SK-N-SH (cell line): Measurements from ENCODE around the gene DRG1. TPM values are rescaled to one million over a fixed set of nuclear protein-coding genes. Genes with fewer than 3 reads are reported as not detected.

Experiments used
- CTCF ChIA-PET: fragments of 300-600, 350-600 bp; formaldehyde crosslinking; extraction: SDS; loops from one replicate; lab custom pipeline; 2021; lab: Yijun Ruan, JAX
- POLR2A ChIA-PET: fragments of 350-600 bp; sonication (Branson Sonifier 250); formaldehyde crosslinking; extraction: SDS; loops from one replicate; lab custom pipeline; 2020; ENCODE audit warnings: antibody characterized with exemption, inconsistent platforms; lab: Yijun Ruan, JAX
- DNase-seq: peaks from one replicate; pipeline ENCODE4 v3.0.0; 2012
- H2AFZ ChIP-seq: fragments of 200-600 bp; sonication (generic); 2 replicates; pipeline ENCODE4 v1.8.1; 2016; ENCODE audit warnings: antibody characterized with exemption, mild to moderate bottlenecking, low read depth
- H3F3A ChIP-seq: fragments of 200-600 bp; sonication (generic); replicated peaks from 2 replicates; pipeline ENCODE3; 2016; ENCODE audit warnings: antibody characterized with exemption, mild to moderate bottlenecking; ENCODE audit not compliant: insufficient read depth
- H3K27ac ChIP-seq, 2 experiments: fragments of 200-500 bp in 1 of 2; fragments of 200-600 bp in 1 of 2; sonication (Bioruptor generic) in 1 of 2; sonication (generic), shearing (Covaris generic) in 1 of 2; 2 replicates each; pipeline versions ENCODE4 v1.5.1 to v1.6.1; 2014 to 2016; ENCODE audit warnings: low read depth in 2 of 2, inconsistent platforms in 1 of 2, low read length in 1 of 2, mild to moderate bottlenecking in 1 of 2, mixed read lengths in 1 of 2
- H3K27me3 ChIP-seq: fragments of 200-600 bp; sonication (generic), shearing (Covaris generic); 2 replicates; pipeline ENCODE4 v1.6.1; 2016; ENCODE audit warnings: mixed run types; ENCODE audit not compliant: insufficient read depth
- H3K36me3 ChIP-seq, 2 experiments: fragments of 200-500 bp in 1 of 2; fragments of 200-600 bp in 1 of 2; sonication (Bioruptor generic) in 1 of 2; sonication (generic) in 1 of 2; replicated peaks in 1 of 2; 2 replicates each; pipeline versions ENCODE3 to v1.5.1; 2014 to 2016; ENCODE audit warnings: low read length in 1 of 2, mild to moderate bottlenecking in 1 of 2; ENCODE audit not compliant: insufficient read depth in 2 of 2, control insufficient read depth in 1 of 2
- H3K4me1 ChIP-seq, 2 experiments: fragments of 200-500 bp in 1 of 2; fragments of 200-600 bp in 1 of 2; sonication (Bioruptor generic) in 1 of 2; sonication (generic), shearing (Covaris generic) in 1 of 2; 2 replicates each; pipeline versions ENCODE4 v1.5.1 to v1.6.1; 2014 to 2016; ENCODE audit warnings: low read depth in 1 of 2, low read length in 1 of 2, mixed run types in 1 of 2; ENCODE audit not compliant: insufficient read depth in 2 of 2, control insufficient read depth in 1 of 2
- H3K4me2 ChIP-seq: fragments of 200-600 bp; sonication (generic), shearing (Covaris generic); 2 replicates; pipeline ENCODE4 v1.6.1; 2017; ENCODE audit warnings: mixed run types
- H3K4me3 ChIP-seq, 2 experiments: fragments of 200-500 bp in 1 of 2; fragments of 200-600 bp in 1 of 2; sonication (Bioruptor generic) in 1 of 2; sonication (generic), shearing (Covaris generic) in 1 of 2; 2 replicates each; pipeline versions ENCODE4 v1.5.1 to v1.8.1; 2014 to 2016; ENCODE audit warnings: low read depth in 2 of 2, inconsistent platforms in 1 of 2, low read length in 1 of 2, mild to moderate bottlenecking in 1 of 2, mixed read lengths in 1 of 2, moderate library complexity in 1 of 2
- H3K79me2 ChIP-seq: fragments of 200-600 bp; sonication (generic); 2 replicates; pipeline ENCODE4 v1.8.1; 2017; ENCODE audit warnings: mild to moderate bottlenecking; ENCODE audit not compliant: insufficient read depth
- H3K9ac ChIP-seq: fragments of 200-600 bp; sonication (generic); 2 replicates; pipeline ENCODE4 v1.6.1; 2017; ENCODE audit warnings: mixed run types
- H3K9me2 ChIP-seq: fragments of 200-600 bp; sonication (generic); 2 replicates; pipeline ENCODE4 v1.6.1; 2017; ENCODE audit warnings: mixed run types
- H3K9me3 ChIP-seq: fragments of 200-600 bp; sonication (generic); 2 replicates; pipeline ENCODE4 v1.6.1; 2017; ENCODE audit warnings: mixed run types, mild to moderate bottlenecking, moderate library complexity
- H4K20me1 ChIP-seq: fragments of 200-600 bp; sonication (generic); 2 replicates; pipeline ENCODE4 v1.6.1; 2017; ENCODE audit warnings: mild to moderate bottlenecking, mixed run types; ENCODE audit not compliant: insufficient read depth
- ELF1 ChIP-seq: IDR thresholded peaks from 2 replicates; pipeline ENCODE4 v1.4.0; 2012
- GATA2 ChIP-seq: sonication (generic); formaldehyde crosslinking; IDR thresholded peaks from 2 replicates; pipeline ENCODE4 v1.5.0; 2020; ENCODE audit warnings: mild to moderate bottlenecking, missing genetic modification reagents
- IRF3 ChIP-seq: fragments of 150-350 bp; IDR thresholded peaks from 2 replicates; pipeline ENCODE4 v1.6.1; 2016; ENCODE audit warnings: mild to moderate bottlenecking, low read depth, low read length
- MAX ChIP-seq: IDR thresholded peaks from 2 replicates; pipeline ENCODE4 v1.4.0; 2012; ENCODE audit warnings: low read depth
- MXI1 ChIP-seq: IDR thresholded peaks from 2 replicates; pipeline ENCODE4 v1.6.1; 2012; ENCODE audit warnings: mild to moderate bottlenecking, low read depth, low read length, improper control_type of control experiment
- NFIC ChIP-seq: IDR thresholded peaks from 2 replicates; pipeline ENCODE4 v1.4.0; 2012; ENCODE audit warnings: borderline replicate concordance
- RCOR1 ChIP-seq: fragments of 150-350 bp; IDR thresholded peaks from 2 replicates; pipeline ENCODE4 v1.6.1; 2017; ENCODE audit warnings: antibody characterized with exemption, low read length
- SIN3A ChIP-seq: IDR thresholded peaks from 2 replicates; pipeline ENCODE4 v1.6.1; 2012; ENCODE audit warnings: low read depth, mild to moderate bottlenecking, low read length, moderate library complexity, borderline replicate concordance
- TAF1 ChIP-seq: IDR thresholded peaks from 2 replicates; pipeline ENCODE4 v1.6.1; 2012; ENCODE audit warnings: low read depth, mild to moderate bottlenecking, low read length, moderate library complexity, borderline replicate concordance
- TCF12 ChIP-seq: IDR thresholded peaks from 2 replicates; pipeline ENCODE4 v1.4.0; 2012
- USF1 ChIP-seq: IDR thresholded peaks from 2 replicates; pipeline ENCODE4 v1.4.0; 2012; ENCODE audit warnings: low read depth, borderline replicate concordance
- WGBS: methylation state at CpG from one replicate; pipeline ENCODE4 v1.1.6; 2017; ENCODE audit warnings: low lambda C conversion rate; 5-methylcytosine and 5-hydroxymethylcytosine counted together
- polyA plus RNA-seq, 3 experiments: library from polyadenylated mRNA; depleted of rRNA; stranded (reverse); fragments of >200 nt; gene quantifications; 2 replicates each; pipeline ENCODE4 v1.2.3, GENCODE V29; 2012

DRG1 gene
- polyA plus RNA-seq, 1 of the 3 experiments (the other 2 are of a cell fraction): 56.3 TPM

- Histone ChIP-seq H3K9ac (no peak overlapping the region), H3K4me3 (no peak overlapping the region), H3K36me3 (no peaks in the 10 kb centered on the region), H3K79me2 (no peaks in the 10 kb centered on the region), H3K9me2 (no peaks in the 10 kb centered on the region), H3F3A (peaks cover 12% of the 10 kb centered on the region)
- 95% methylated on average over 2 of the region's 2 CpGs for WGBS
- POLR2A ChIA-PET: interaction anchor here (1.4 kb wide), 1 partner anchor 47 kb away, joined by 3 read pairs; no protein-coding TSS in a partner anchor
- no peak for TF ChIP-seq MAX
- no peak for TF ChIP-seq TCF12
- TF ChIP-seq IRF3: no peak
- TF ChIP-seq, all 33 proteins: peak for 0
- H2AFZ ChIP-seq: no peak overlapping the region
- CTCF ChIA-PET: no interaction called here
- no peaks in the 10 kb centered on the region for H3K27me3 ChIP-seq
- H3K4me2 ChIP-seq: no peak overlapping the region
- DNase-seq: no peak
- no peaks in the 10 kb centered on the region for H3K9me3 ChIP-seq
- peak overlapping the region in 1 of 2 experiments; percentile 55; a peak in 1 of 4 replicates for H3K27ac ChIP-seq
- H4K20me1 ChIP-seq: no peaks in the 10 kb centered on the region
- H3K4me1 ChIP-seq: no peaks in the 10 kb centered on the region
These were observed 5.5 kb upstream of the DRG1 start for GRCh38 chr22:31393893-31394292.

- WGBS: 73% methylated on average over 3 of the region's 3 CpGs
- Histone ChIP-seq H4K20me1 (no peaks in the 10 kb centered on the region), H3K9me2 (no peaks in the 10 kb centered on the region), H3K27ac (peak overlapping the region in 1 of 2 experiments; percentile 55; a peak in 1 of 4 replicates)
- TF ChIP-seq MAX (no peak), RCOR1 (no peak), SIN3A (no peak), USF1 (no peak), NFIC (no peak), ELF1 (no peak), GATA2 (no peak), MXI1 (no peak), TAF1 (no peak)
- TF ChIP-seq, all 33 proteins: peak for 0
- Histone ChIP-seq H3K36me3 (no peaks in the 10 kb centered on the region), H3K79me2 (no peaks in the 10 kb centered on the region), H2AFZ (no peak overlapping the region), H3K9ac (no peak overlapping the region), H3K4me1 (no peaks in the 10 kb centered on the region), H3F3A (peaks cover 12% of the 10 kb centered on the region), H3K9me3 (no peaks in the 10 kb centered on the region), H3K4me3 (no peak overlapping the region), H3K27me3 (no peaks in the 10 kb centered on the region), H3K4me2 (no peak overlapping the region)
- POLR2A ChIA-PET: interaction anchor here (1.4 kb wide), 1 partner anchor 47 kb away, joined by 3 read pairs; no protein-coding TSS in a partner anchor
- no peak for DNase-seq
- CTCF ChIA-PET: no interaction called here
These were observed 5.1 kb upstream of the DRG1 start for GRCh38 chr22:31394326-31394725.
